GM19452 (cell line): Measurements from ENCODE around the gene CDCA3.

ENCODE experiments used
- ATAC-seq: cut with Tn5 transposase; IDR thresholded peaks from one replicate; pipeline ENCODE4 v1.9.1; 2021; ENCODE audit not compliant: unreplicated experiment

CDCA3 gene

GRCh38 chr12:6822426-6823135 is 28.5 kb downstream of the CDCA3 start:
- ATAC-seq = no peak

- ATAC-seq = no peak
Observed at GRCh38 chr12:6821591-6822425, 29.3 kb downstream of the CDCA3 start, which contains the start of gene GPR162. TSS of gene GPR162 (plus strand) at chr12:6821821. CDS start at chr12:6823899, 2,078 bp downstream.

GRCh38 chr12:6820166-6820565 is 30.9 kb downstream of the CDCA3 start:
- ATAC-seq = no peak

- no peak for ATAC-seq
Observed at GRCh38 chr12:6819106-6820030, 31.7 kb downstream of the CDCA3 start.

- ATAC-seq = no peak
Observed at GRCh38 chr12:6818645-6819044, 32.4 kb downstream of the CDCA3 start.

- ATAC-seq = no peak
Observed at GRCh38 chr12:6818222-6818621, 32.9 kb downstream of the CDCA3 start.

GRCh38 chr12:6817662-6818157 is 33.4 kb downstream of the CDCA3 start:
- ATAC-seq = no peak

- ATAC-seq = no peak
Observed at GRCh38 chr12:6817098-6817497, 34.0 kb downstream of the CDCA3 start.

- ATAC-seq = no peak
Observed at GRCh38 chr12:6816598-6816997, 34.5 kb downstream of the CDCA3 start.

- no peak for ATAC-seq
Observed at GRCh38 chr12:6813363-6813762, 37.7 kb downstream of the CDCA3 start.

GRCh38 chr12:6810758-6811157 is 40.3 kb downstream of the CDCA3 start:
- no peak for ATAC-seq

GRCh38 chr12:6809056-6809455 is 42.0 kb downstream of the CDCA3 start:
- ATAC-seq = no peak

- no peak for ATAC-seq
Observed at GRCh38 chr12:6807170-6807569, 43.9 kb downstream of the CDCA3 start.

GRCh38 chr12:6799147-6799546 is 51.9 kb downstream of the CDCA3 start:
- no peak for ATAC-seq
